Left renal pelvis (tissue), 4 donors: ENCODE results near the gene HS3ST1. TPM values are rescaled to one million over a fixed set of nuclear protein-coding genes. Genes with fewer than 3 reads are reported as not detected.
"Not testable (repeated sequence)": the region's sequence is repeated elsewhere in the genome, so short reads cannot be mapped to it uniquely, and the experiment has no call there.

ENCODE experiments used
- DNase-seq, 4 donors: peaks; one replicate each; pipeline ENCODE4 v3.0.0-alpha.2; 2013; ENCODE audit warnings: low read depth in 4 of 4, low spot score in 3 of 4
- polyA plus RNA-seq, 4 donors: library from polyadenylated mRNA; unstranded; fragments of 120-200 nt; gene quantifications; one replicate each; pipeline ENCODE4 v1.2.1, GENCODE V29; 2013; ENCODE audit not compliant: insufficient read length in 4 of 4

The HS3ST1 gene
- polyA plus RNA-seq, 4 donors: 0.40 to 2.4 (median 1.0) TPM

DNA sequence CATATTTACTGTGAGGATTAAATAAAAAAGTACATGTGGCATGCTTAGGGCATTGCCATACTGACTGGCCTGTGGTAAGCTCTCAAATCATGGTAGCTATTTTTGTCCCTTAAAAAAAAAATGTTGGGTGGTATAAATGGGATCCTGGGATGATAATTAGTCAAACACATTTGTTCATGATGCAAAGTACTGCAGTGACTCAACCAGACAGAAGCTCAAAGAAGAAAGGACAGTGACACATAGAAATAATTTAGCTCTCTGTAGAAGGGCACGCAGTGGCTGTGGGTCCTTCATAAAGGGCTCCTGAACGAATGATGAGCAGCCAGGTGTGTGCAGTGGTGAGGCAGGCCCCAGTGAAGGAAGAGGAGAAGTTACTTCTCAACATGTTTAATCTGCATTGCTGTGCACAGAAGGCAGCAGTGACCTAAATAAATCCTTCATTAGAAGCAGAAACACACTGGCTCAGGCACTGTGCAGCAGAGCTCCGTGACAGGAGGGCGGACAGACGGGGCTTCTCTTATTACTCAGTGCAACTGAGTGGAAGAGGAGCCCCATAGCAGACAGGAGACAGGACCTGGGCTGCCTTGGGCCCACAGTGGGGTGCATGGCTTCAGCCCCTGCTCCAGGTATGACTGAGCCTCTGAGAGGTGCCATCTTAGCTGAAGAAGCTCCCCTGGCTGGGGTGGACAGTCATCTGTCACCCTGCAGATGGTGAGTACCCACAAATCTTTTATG is 20.3 kb downstream of the HS3ST1 start:
- no peak for DNase-seq

DNA sequence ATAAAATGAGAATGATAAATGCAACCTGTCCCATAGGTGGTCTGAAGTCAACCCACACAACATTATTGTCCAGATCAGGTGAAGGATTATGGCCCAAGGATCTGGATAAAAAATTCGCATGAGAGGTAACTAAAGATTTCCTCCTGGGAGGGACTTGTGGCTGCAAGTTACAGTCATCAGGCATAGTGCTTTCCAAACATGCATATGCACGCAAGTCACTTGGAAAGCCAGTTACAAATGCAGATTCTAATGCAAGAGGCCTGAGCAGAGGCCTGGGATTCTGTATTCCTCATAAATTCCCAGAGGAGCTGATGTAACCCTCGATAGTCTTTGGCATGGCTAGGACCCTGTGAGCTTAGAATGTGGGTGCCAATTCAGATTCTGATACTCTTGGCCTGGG is 21.1 kb downstream of the HS3ST1 start:
- DNase-seq: no peak

DNA sequence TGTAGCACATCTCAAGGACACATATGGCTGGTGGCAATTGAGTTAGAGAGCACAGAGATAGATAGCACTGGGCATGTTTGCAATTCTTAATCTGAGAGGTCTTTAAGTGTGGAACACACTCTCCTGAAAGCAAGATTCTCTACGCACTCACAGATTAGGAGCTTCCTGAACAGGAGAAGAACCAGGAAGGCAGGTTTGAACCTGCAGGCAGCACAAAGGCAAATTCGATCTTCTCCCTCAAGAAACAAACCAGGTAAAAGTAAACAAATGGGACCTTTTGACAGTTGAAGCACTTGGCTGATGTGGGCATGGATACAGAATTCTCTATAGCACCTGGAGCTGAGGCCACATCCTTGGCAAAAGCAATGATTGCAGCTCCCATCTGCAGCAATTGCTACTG is 24.3 kb downstream of the HS3ST1 start:
- DNase-seq: no peak

- DNase-seq: no peak
These were observed 26.5 kb downstream of the HS3ST1 start for GRCh38 chr4:11402192-11402591.

- DNase-seq: no peak
These were observed 29.2 kb downstream of the HS3ST1 start for GRCh38 chr4:11399461-11399971.

GRCh38 chr4:11397819-11398610 is 30.7 kb downstream of the HS3ST1 start:
- no peak for DNase-seq

DNA sequence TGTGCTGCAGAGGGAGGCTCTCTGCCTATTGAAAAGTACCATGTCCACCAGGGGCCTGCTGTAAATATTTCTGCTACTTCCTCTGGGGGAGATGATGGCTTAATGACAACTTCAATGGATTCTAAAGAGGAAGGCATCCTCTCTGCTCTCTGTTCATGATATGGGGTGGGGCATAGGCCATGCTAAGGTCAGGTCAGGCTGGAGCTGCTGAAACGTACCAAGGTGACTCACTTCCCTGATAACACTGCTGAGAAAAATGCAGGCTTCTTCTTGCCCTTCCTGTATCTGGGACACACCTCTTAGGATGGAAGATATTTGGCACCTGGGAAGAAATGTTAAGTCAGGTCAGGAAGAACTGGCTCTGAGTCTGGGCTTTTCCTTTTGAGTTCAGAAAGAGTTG is 31.5 kb downstream of the HS3ST1 start:
- DNase-seq: no peak

DNA sequence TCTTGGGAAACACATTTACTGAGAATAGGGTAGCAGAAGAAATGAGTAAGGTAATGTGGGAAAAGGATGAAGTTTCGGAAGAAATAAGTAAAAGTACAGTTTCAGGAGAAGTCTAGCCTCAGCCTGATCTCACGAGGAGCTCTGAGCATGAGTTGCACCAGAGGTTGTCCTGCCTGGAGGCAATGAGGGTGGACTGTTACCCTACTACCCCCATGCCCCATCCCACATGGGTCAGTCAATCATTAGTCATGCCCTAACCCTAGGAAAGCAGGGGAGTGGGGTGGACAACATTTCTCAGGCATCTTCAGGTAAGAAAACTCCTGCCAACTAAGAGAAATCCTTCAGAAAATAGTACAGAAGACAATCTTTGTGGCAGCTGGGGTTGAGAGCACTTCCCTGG is 35.1 kb downstream of the HS3ST1 start:
- no peak for DNase-seq

GRCh38 chr4:11384072-11384471 is 44.6 kb downstream of the HS3ST1 start:
- DNase-seq: not testable (repeated sequence)

- DNase-seq: no peak
These were observed 52.1 kb downstream of the HS3ST1 start for GRCh38 chr4:11376571-11376970.

GRCh38 chr4:11376146-11376545 is 52.5 kb downstream of the HS3ST1 start:
- no peak for DNase-seq

DNA sequence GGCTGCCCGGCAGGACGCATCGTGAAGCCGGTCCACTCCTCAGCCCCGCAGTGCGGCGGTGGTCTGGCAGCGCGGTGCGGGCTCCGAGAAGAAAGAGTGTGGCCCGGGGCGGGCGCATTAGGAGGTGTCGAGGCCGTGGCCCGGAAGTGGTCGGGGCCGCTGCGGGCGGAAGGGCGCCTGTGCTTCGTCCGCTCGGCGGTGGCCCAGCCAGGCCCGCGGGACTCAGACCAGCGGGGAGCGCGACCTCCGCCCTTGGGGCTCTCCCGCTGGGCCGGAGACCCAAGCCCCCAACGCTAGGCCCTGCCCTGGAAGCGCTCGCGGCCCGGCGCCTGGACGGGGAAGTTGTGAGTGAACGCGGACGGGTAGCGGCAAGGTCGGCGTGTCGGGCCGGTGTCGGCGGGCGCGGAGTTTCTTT is 60.0 kb downstream of the HS3ST1 start:
- DNase-seq: no peak

GRCh38 chr4:11367371-11367770 is 61.3 kb downstream of the HS3ST1 start:
- no peak for DNase-seq

GRCh38 chr4:11366859-11367258 is 61.8 kb downstream of the HS3ST1 start:
- no peak for DNase-seq

- DNase-seq: no peak
These were observed 63.7 kb downstream of the HS3ST1 start for GRCh38 chr4:11365039-11365438.

DNA sequence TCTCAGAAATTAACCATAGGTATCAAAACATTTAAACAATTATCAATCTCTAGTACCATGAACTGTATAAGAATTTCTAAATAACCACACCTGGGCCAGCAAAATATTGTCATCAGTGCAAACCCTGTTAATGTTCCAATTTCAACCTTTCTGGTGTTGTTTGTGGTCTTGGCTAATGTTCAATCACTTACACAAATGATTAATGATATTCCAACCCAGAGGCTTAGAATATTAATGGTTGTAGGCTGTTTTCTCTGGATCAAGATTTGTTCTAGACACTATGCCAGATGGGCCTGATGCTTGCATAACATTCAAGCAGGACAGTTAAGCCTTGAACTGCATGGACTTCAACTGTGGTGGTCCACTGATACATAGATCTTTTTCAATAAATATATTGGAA is 69.1 kb downstream of the HS3ST1 start:
- DNase-seq: no peak

GRCh38 chr4:11355226-11355625 is 73.5 kb downstream of the HS3ST1 start:
- DNase-seq: no peak

DNA sequence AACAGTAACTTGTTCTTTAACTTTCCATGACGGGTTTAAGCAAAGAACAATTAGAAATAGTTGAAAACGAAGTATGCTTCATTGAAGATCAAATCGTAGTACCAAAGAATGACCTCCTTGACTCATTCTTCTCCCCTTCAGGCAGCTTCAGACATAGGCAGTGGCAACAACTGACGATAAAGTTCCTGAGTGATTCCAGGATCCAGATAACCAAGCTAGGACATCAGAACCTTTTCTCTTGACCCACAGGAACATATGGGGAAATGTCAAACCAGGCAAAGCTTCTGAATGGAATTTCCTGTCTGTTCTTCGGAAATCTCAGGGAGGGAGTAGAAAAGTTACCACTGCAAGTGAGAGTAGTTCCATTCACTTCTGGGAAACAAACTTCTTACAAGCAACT is 74.2 kb downstream of the HS3ST1 start:
- no peak for DNase-seq

- no peak for DNase-seq
These were observed 80.1 kb downstream of the HS3ST1 start for GRCh38 chr4:11348449-11349088.

GRCh38 chr4:11344916-11345315 is 83.8 kb downstream of the HS3ST1 start:
- no peak for DNase-seq

DNA sequence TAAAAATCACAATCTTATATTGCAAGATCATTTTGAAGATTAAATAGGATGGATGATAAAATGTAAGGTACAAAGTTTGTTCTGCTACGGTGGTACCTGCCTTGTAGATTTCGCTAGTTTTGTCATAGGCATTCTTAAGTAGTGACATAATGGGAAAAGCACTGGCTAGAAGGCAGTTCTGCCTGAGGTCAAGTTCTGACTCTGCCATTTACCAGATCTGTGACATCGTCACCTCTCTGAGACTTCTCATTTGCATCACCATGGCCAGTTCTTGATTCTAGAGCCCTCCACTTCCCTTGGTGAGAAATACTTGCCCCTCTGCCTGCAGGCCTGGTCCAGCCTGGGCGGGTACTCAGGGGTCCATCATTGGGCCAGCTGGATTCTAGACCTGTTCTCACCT is 85.2 kb downstream of the HS3ST1 start:
- DNase-seq: no peak
